ENCODE data around the gene TCF20. TPM values are rescaled to one million over a fixed set of nuclear protein-coding genes. Genes with fewer than 3 reads are reported as not detected.

TCF20 gene
- total RNA-seq, 4 donors from 2014 or later = 20.8 to 34.8 (median 23.3) TPM

- ATAC-seq (ENCODE audit: low FRiP score) (no peak), DNase-seq (ENCODE audit: low spot score) (no peak)
- no peak for TF ChIP-seq CTCF (IDR thresholded peaks at IDR 0.05)
These were observed 30.0 kb upstream of the TCF20 start for GRCh38 chr22:42300259-42301076.

GRCh38 chr22:42299586-42300258, 29.3 kb upstream of the TCF20 start:
- DNase-seq (ENCODE audit: low spot score) (no peak), ATAC-seq (ENCODE audit: low FRiP score) (no peak)
- no peak for TF ChIP-seq CTCF (IDR thresholded peaks at IDR 0.05)

GRCh38 chr22:42298746-42299145, 28.3 kb upstream of the TCF20 start:
- no peak for TF ChIP-seq CTCF (IDR thresholded peaks at IDR 0.05)
- DNase-seq (ENCODE audit: low spot score) (no peak), ATAC-seq (ENCODE audit: low FRiP score) (no peak)

GRCh38 chr22:42297778-42298177, 27.3 kb upstream of the TCF20 start:
- TF ChIP-seq CTCF (IDR thresholded peaks at IDR 0.05) = no peak
- no peak for ATAC-seq (ENCODE audit: low FRiP score)
- no peak for DNase-seq (ENCODE audit: low spot score)

GRCh38 chr22:42296883-42297282, 26.4 kb upstream of the TCF20 start:
- TF ChIP-seq CTCF (IDR thresholded peaks at IDR 0.05) = no peak
- DNase-seq (ENCODE audit: low spot score) = no peak
- ATAC-seq (ENCODE audit: low FRiP score) = no peak

- no peak for TF ChIP-seq CTCF (IDR thresholded peaks at IDR 0.05)
- ATAC-seq (ENCODE audit: low FRiP score) (no peak), DNase-seq (ENCODE audit: low spot score) (no peak)
These were observed 26.0 kb upstream of the TCF20 start for GRCh38 chr22:42296381-42296853.

Measured in omental fat pad (tissue), 4 donors.